Activated naive CD4-positive, alpha-beta T cell treated with anti-CD3 and anti-CD28 coated beads, Interleukin-2, amount 10 ng/mL, durations not matched to agents 7 days and 5 days (primary cell): Measurements from ENCODE around the gene ACBD3.

Experiments used
- CTCF ChIA-PET: fragments of 350-600 bp; sonication (Branson Sonifier 250); formaldehyde crosslinking; loops from one replicate; lab custom pipeline; 2021; ENCODE audit warnings: antibody characterized with exemption; lab: Charles Lee
- DNase-seq: peaks from one replicate; pipeline ENCODE4 v3.0.0-alpha.2; 2020
- H3K27ac Mint-ChIP-seq: one replicate; pipeline ENCODE4 v1.8.0; 2021; ENCODE audit warnings: mild to moderate bottlenecking, moderate library complexity, mixed read lengths
- H3K27me3 Mint-ChIP-seq: one replicate; pipeline ENCODE4 v1.8.0; 2021; ENCODE audit warnings: mild to moderate bottlenecking, mixed read lengths
- H3K36me3 Mint-ChIP-seq: one replicate; pipeline ENCODE4 v1.8.0; 2021; ENCODE audit warnings: mixed read lengths
- H3K4me1 Mint-ChIP-seq: one replicate; pipeline ENCODE4 v1.8.0; 2021; ENCODE audit warnings: mixed read lengths
- H3K4me3 Mint-ChIP-seq: one replicate; pipeline ENCODE4 v1.8.0; 2021; ENCODE audit warnings: mild to moderate bottlenecking, moderate library complexity, mixed read lengths
- H3K9me3 Mint-ChIP-seq: one replicate; pipeline ENCODE4 v1.8.0; 2021; ENCODE audit warnings: mixed read lengths

The ACBD3 gene

GRCh38 chr1:226123591-226124471, 62.7 kb downstream of the ACBD3 start:
- Mint-ChIP-seq H3K4me3 (peak overlapping the region; percentile 73), H3K4me1 (peaks cover 74% of the 10 kb centered on the region), H3K9me3 (no peaks in the 10 kb centered on the region), H3K36me3 (no peaks in the 10 kb centered on the region), H3K27me3 (peaks cover 18% of the 10 kb centered on the region), H3K27ac (peak overlapping the region; percentile 51)
- peak; percentile 20 for DNase-seq
- CTCF ChIA-PET = interaction anchor here (1.1 to 7.1 kb wide), 9 partner anchors 32 to 210 kb away, joined by 3 to 195 read pairs (median 10); partner anchors contain the start of gene LIN9

- Mint-ChIP-seq H3K36me3 (no peaks in the 10 kb centered on the region), H3K9me3 (no peaks in the 10 kb centered on the region), H3K4me3 (peak overlapping the region; percentile 73)
Measured at GRCh38 chr1:226123212-226123560, 63.4 kb downstream of the ACBD3 start.

GRCh38 chr1:226121587-226122400, 64.7 kb downstream of the ACBD3 start:
- Mint-ChIP-seq H3K4me1 (peaks cover 54% of the 10 kb centered on the region), H3K27ac (peak overlapping the region; percentile 90)

More at GRCh38 chr1:226123212-226123560, 63.4 kb downstream of the ACBD3 start:
- H3K4me1 Mint-ChIP-seq = peaks cover 68% of the 10 kb centered on the region
- H3K27ac Mint-ChIP-seq = peak overlapping the region; percentile 84
- peaks cover 25% of the 10 kb centered on the region for H3K27me3 Mint-ChIP-seq
- CTCF ChIA-PET = interaction anchor here (0.8 to 7.1 kb wide), 5 partner anchors 22 to 210 kb away, joined by 3 to 195 read pairs (median 7); no protein-coding TSS in a partner anchor
- peak; percentile 18 for DNase-seq

GRCh38 chr1:226121049-226121586, 65.4 kb downstream of the ACBD3 start:
- no peak for DNase-seq
- Mint-ChIP-seq H3K4me1 (peaks cover 49% of the 10 kb centered on the region), H3K36me3 (no peaks in the 10 kb centered on the region), H3K27me3 (peaks cover 39% of the 10 kb centered on the region), H3K27ac (peak overlapping the region; percentile 93), H3K9me3 (no peaks in the 10 kb centered on the region), H3K4me3 (peak overlapping the region; percentile 76)
- CTCF ChIA-PET = interaction anchor here (0.6 to 3.6 kb wide), 7 partner anchors 11 to 761 kb away, joined by 3 to 33 read pairs (median 4); no protein-coding TSS in a partner anchor

More at GRCh38 chr1:226121587-226122400, 64.7 kb downstream of the ACBD3 start:
- Mint-ChIP-seq H3K9me3 (no peaks in the 10 kb centered on the region), H3K27me3 (peaks cover 32% of the 10 kb centered on the region), H3K36me3 (no peaks in the 10 kb centered on the region), H3K4me3 (peak overlapping the region; percentile 73)
- CTCF ChIA-PET = interaction anchor here (1.0 to 7.1 kb wide), 5 partner anchors 33 to 75 kb away, joined by 3 to 195 read pairs (median 9); no protein-coding TSS in a partner anchor
- DNase-seq = peak; percentile 84

- CTCF ChIA-PET = interaction anchor here (0.6 to 3.6 kb wide), 7 partner anchors 10 to 762 kb away, joined by 3 to 33 read pairs (median 4); no protein-coding TSS in a partner anchor
- H3K4me1 Mint-ChIP-seq = peaks cover 44% of the 10 kb centered on the region
- peak overlapping the region; percentile 76 for H3K4me3 Mint-ChIP-seq
- no peaks in the 10 kb centered on the region for H3K9me3 Mint-ChIP-seq
- peaks cover 41% of the 10 kb centered on the region for H3K27me3 Mint-ChIP-seq
- peak overlapping the region; percentile 93 for H3K27ac Mint-ChIP-seq
- DNase-seq = no peak
- no peaks in the 10 kb centered on the region for H3K36me3 Mint-ChIP-seq
Measured at GRCh38 chr1:226120398-226120797, 66.1 kb downstream of the ACBD3 start.

- CTCF ChIA-PET = interaction anchor here (3.6 kb wide), 1 partner anchor 54 kb away, joined by 33 read pairs; no protein-coding TSS in a partner anchor
- Mint-ChIP-seq H3K36me3 (no peaks in the 10 kb centered on the region), H3K9me3 (no peaks in the 10 kb centered on the region), H3K4me3 (no peak overlapping the region), H3K27me3 (peaks cover 41% of the 10 kb centered on the region), H3K4me1 (peaks cover 32% of the 10 kb centered on the region), H3K27ac (no peak overlapping the region)
- no peak for DNase-seq
Measured at GRCh38 chr1:226119169-226119568, 67.4 kb downstream of the ACBD3 start.

- CTCF ChIA-PET = interaction anchor here (1.2 to 3.6 kb wide), 2 partner anchors 9 to 53 kb away, joined by 4 to 33 read pairs; no protein-coding TSS in a partner anchor
- Mint-ChIP-seq H3K36me3 (no peaks in the 10 kb centered on the region), H3K27ac (no peak overlapping the region), H3K4me3 (no peak overlapping the region), H3K9me3 (no peaks in the 10 kb centered on the region), H3K27me3 (peaks cover 39% of the 10 kb centered on the region), H3K4me1 (peaks cover 26% of the 10 kb centered on the region)
- no peak for DNase-seq
Measured at GRCh38 chr1:226118357-226118756, 68.2 kb downstream of the ACBD3 start.

- Mint-ChIP-seq H3K4me1 (peaks cover 17% of the 10 kb centered on the region), H3K4me3 (no peak overlapping the region), H3K36me3 (no peaks in the 10 kb centered on the region), H3K9me3 (no peaks in the 10 kb centered on the region), H3K27ac (no peak overlapping the region), H3K27me3 (peaks cover 40% of the 10 kb centered on the region)
- CTCF ChIA-PET = interaction anchor here (1.1 to 2.0 kb wide), 3 partner anchors 8 to 129 kb away, joined by 3 to 10 read pairs (median 4); no protein-coding TSS in a partner anchor
- no peak for DNase-seq
Measured at GRCh38 chr1:226117330-226117729, 69.2 kb downstream of the ACBD3 start.

- no peak for DNase-seq
- Mint-ChIP-seq H3K27ac (no peak overlapping the region), H3K4me1 (peaks cover 18% of the 10 kb centered on the region), H3K4me3 (no peak overlapping the region), H3K9me3 (no peaks in the 10 kb centered on the region), H3K36me3 (no peaks in the 10 kb centered on the region), H3K27me3 (peaks cover 46% of the 10 kb centered on the region)
- CTCF ChIA-PET = interaction anchor here (1.1 to 2.0 kb wide), 2 partner anchors 52 to 129 kb away, joined by 3 to 10 read pairs; no protein-coding TSS in a partner anchor
Measured at GRCh38 chr1:226116673-226117072, 69.9 kb downstream of the ACBD3 start.

- no peaks in the 10 kb centered on the region for H3K36me3 Mint-ChIP-seq
- H3K4me1 Mint-ChIP-seq = peaks cover 18% of the 10 kb centered on the region
- DNase-seq = no peak
- peak overlapping the region; percentile 55 for H3K27ac Mint-ChIP-seq
- H3K27me3 Mint-ChIP-seq = peaks cover 44% of the 10 kb centered on the region
- H3K4me3 Mint-ChIP-seq = no peak overlapping the region
- CTCF ChIA-PET = interaction anchor here (1.1 kb wide), 1 partner anchor 30 kb away, joined by 3 read pairs; no protein-coding TSS in a partner anchor
- no peaks in the 10 kb centered on the region for H3K9me3 Mint-ChIP-seq
Measured at GRCh38 chr1:226112626-226113025, 73.9 kb downstream of the ACBD3 start.

GRCh38 chr1:226111883-226112261, 74.7 kb downstream of the ACBD3 start:
- no peaks in the 10 kb centered on the region for H3K9me3 Mint-ChIP-seq
- H3K27me3 Mint-ChIP-seq = peaks cover 43% of the 10 kb centered on the region
- peaks cover 18% of the 10 kb centered on the region for H3K4me1 Mint-ChIP-seq
- H3K36me3 Mint-ChIP-seq = no peaks in the 10 kb centered on the region
- no peak for DNase-seq
- CTCF ChIA-PET = interaction anchor here (0.9 to 3.4 kb wide), 4 partner anchors 9 to 85 kb away, joined by 4 to 16 read pairs (median 7); no protein-coding TSS in a partner anchor
- H3K27ac Mint-ChIP-seq = no peak overlapping the region
- H3K4me3 Mint-ChIP-seq = no peak overlapping the region

GRCh38 chr1:226111098-226111882, 75.3 kb downstream of the ACBD3 start:
- no peaks in the 10 kb centered on the region for H3K9me3 Mint-ChIP-seq
- peaks cover 18% of the 10 kb centered on the region for H3K4me1 Mint-ChIP-seq
- DNase-seq = no peak
- peaks cover 38% of the 10 kb centered on the region for H3K27me3 Mint-ChIP-seq
- peak overlapping the region; percentile 64 for H3K4me3 Mint-ChIP-seq
- H3K36me3 Mint-ChIP-seq = no peaks in the 10 kb centered on the region
- CTCF ChIA-PET = interaction anchor here (0.9 to 3.4 kb wide), 4 partner anchors 9 to 86 kb away, joined by 4 to 16 read pairs (median 7); no protein-coding TSS in a partner anchor
- H3K27ac Mint-ChIP-seq = peak overlapping the region; percentile 79
